HG03520 (cell line): Measurements from ENCODE around the gene ALDH2.
"Not testable (repeated sequence)": the region's sequence is repeated elsewhere in the genome, so short reads cannot be mapped to it uniquely, and the experiment has no call there.

Experiments
- ATAC-seq: cut with Tn5 transposase; IDR thresholded peaks from one replicate; pipeline ENCODE4 v1.9.1; 2021; ENCODE audit warnings: mild to moderate bottlenecking, moderate library complexity; ENCODE audit not compliant: unreplicated experiment

The ALDH2 gene

DNA sequence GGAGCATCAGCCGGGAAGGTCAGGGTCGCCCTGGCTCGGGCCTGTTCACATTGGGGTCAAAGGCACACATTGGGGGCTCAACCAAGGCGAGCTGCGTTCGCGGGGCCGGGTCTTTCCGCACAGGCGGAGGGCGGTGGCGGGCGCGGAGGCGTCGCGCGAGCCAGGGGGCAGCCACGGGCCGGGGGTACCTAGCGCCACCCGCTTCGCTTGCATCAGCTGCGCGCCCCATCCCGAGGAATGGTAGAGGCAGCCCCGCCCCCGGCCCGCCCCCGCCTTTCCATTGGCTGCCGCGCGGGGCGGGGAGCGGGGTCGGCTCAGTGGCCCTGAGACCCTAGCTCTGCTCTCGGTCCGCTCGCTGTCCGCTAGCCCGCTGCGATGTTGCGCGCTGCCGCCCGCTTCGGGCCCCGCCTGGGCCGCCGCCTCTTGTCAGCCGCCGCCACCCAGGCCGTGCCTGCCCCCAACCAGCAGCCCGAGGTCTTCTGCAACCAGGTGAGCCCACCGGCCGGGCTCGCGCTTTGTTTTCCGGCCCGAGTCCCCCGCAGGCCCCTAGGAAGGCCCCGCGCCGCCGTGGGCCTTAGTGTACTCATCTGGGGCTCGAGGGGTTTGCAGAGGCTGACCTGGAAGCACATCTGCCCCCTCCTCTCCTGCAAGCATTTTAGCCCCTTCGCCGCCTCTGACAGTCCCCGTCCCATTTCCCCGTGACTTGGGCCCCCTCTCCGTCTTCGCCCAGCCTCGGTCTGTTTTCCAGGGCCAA lies at the start of gene ALDH2:
Gene ALDH2 (plus strand): TSS at position 326 of the 754 bp plus-strand sequence. CDS start 50 bp downstream, at position 376.
- no peak for ATAC-seq

GRCh38 chr12:111719316-111719715 lies 47.4 kb upstream of the ALDH2 start:
- not testable (repeated sequence) for ATAC-seq

DNA sequence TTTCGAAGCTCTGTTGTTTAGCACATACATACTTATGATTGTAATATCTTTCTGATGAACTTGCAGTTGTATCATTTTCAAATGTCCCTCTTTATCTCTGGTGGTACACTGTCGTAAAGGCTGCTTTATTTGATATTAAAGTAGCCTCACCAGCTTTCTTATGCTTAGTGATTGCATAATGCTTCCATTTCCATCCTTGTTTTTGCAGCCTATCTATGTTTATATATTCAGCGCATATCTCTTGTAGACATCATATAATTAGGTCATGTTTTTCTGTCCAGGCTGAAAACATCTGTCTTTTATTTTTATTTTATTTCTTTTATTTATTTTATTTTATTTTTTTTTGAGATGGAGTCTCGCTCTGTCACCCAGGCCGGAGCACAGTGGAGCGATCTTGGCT lies 46.3 kb upstream of the ALDH2 start:
- no peak for ATAC-seq

DNA sequence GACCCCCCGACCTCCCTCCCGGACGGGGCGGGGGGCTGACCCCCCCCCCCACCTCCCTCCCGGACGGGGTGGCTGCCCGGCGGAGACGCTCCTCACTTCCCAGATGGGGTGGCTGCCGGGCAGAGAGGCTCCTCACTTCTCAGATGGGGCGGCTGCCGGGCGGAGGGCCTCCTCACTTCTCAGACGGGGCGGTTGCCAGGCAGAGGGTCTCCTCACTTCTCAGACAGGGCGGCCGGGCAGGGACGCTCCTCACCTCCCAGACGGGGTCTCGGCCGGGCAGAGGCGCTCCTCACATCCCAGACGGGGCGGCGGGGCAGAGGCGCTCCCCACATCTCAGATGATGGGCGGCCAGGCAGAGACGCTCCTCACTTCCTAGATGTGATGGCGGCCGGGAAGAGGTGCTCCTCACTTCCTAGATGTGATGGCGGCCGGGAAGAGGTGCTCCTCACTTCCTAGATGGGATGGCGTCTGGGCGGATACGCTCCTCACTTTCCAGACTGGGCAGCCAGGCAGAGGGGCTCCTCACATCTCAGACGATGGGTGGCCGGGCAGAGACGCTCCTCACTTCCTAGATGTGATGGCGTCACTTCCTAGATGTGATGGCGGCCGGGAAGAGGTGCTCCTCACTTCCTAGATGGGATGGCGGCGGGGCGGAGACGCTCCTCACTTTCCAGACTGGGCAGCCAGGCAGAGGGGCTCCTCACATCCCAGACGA lies 42.9 kb upstream of the ALDH2 start:
- not testable (repeated sequence) for ATAC-seq

DNA sequence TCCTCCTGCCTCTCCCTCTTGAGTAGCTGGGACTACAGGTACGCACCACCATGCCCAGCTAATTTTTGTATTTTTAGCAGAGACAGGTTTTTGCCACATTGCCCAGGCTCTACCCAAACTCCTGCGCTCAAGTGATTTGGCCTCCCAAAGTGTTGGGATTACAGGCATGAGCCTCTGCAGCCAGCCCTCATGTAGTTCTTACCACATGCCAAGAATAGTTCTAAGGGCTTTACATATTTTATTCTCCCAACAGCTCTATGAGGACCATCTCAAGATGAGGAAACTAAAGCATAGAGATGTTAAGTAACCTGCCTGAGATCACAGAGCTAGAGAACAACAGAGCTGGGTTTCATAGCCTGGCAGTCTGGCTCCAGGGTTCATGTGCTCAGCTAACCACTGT lies 37.9 kb upstream of the ALDH2 start:
- ATAC-seq: no peak

GRCh38 chr12:111730420-111730819 lies 36.3 kb upstream of the ALDH2 start:
- ATAC-seq: no peak

GRCh38 chr12:111732786-111733185 lies 33.9 kb upstream of the ALDH2 start:
- no peak for ATAC-seq

GRCh38 chr12:111733340-111733915 lies 33.3 kb upstream of the ALDH2 start:
- ATAC-seq: no peak

- ATAC-seq: not testable (repeated sequence)
Measured at GRCh38 chr12:111739524-111739923, 27.2 kb upstream of the ALDH2 start.

GRCh38 chr12:111741235-111741812 lies 25.4 kb upstream of the ALDH2 start:
- no peak for ATAC-seq

- ATAC-seq: no peak
Measured at GRCh38 chr12:111745211-111745610, 21.5 kb upstream of the ALDH2 start.

GRCh38 chr12:111747333-111747732 lies 19.4 kb upstream of the ALDH2 start:
- ATAC-seq: no peak

- no peak for ATAC-seq
Measured at GRCh38 chr12:111748151-111748672, 18.5 kb upstream of the ALDH2 start.

GRCh38 chr12:111748867-111749266 lies 17.9 kb upstream of the ALDH2 start:
- ATAC-seq: no peak

GRCh38 chr12:111749391-111749790 lies 17.3 kb upstream of the ALDH2 start:
- ATAC-seq: no peak

- no peak for ATAC-seq
Measured at GRCh38 chr12:111753144-111753881, 13.4 kb upstream of the ALDH2 start.

- ATAC-seq: no peak
Measured at GRCh38 chr12:111754671-111755070, 12.1 kb upstream of the ALDH2 start.

DNA sequence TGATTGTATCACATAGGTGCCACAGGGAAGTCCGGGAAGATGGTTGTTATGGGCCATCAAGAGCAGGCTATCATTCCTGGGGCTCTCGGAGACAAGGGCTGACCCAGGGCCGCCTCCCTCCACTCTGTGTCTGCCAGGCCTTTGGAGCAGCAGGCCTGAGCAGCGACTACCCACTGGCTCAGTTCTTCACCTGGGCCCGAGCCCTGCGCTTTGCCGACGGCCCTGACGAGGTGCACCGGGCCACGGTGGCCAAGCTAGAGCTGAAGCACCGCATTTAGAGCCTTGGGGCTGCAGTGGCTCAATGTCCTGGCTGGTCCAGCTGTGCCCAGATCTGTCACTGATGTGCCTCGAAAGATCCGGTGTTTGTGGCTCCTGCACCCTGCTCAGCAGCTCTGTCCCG lies 10.5 kb upstream of the ALDH2 start:
- no peak for ATAC-seq

GRCh38 chr12:111756681-111757080 lies 10.1 kb upstream of the ALDH2 start:
- ATAC-seq: no peak

- no peak for ATAC-seq
Measured at GRCh38 chr12:111757361-111758119, 9.2 kb upstream of the ALDH2 start.
